ENCODE results near the gene YPEL2. TPM values are rescaled to one million over a fixed set of nuclear protein-coding genes. Genes with fewer than 3 reads are reported as not detected.

YPEL2 gene
- total RNA-seq, 1 donor from 2014 or later: 52.1 TPM

DNA sequence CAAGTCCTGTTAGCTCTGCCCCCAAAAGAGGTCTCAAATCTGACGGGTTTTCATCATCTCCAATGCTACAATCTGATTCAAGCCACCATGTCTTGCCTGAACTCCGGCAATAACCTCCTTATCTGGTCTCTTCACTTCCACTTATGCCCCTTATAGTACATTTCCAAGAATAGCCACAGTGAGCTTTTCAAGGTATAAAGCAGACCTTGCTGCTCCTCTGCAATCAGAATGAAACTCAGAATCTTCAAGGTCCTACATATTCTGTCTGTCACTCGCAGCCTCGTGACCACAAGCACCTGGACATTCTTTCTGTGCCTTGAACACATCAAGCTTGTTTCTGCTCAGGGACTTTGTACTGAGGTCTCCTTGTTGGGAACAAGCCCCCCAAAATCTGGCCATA is 84.7 kb downstream of the YPEL2 start:
- Mint-ChIP-seq H3K9me3 (ENCODE audit: low read depth) (no peaks in the 10 kb centered on the region), H3K27me3 (ENCODE audit: low read depth) (no peaks in the 10 kb centered on the region), H3K36me3 (ENCODE audit: low read depth) (no peaks in the 10 kb centered on the region), H3K27ac (ENCODE audit: unreplicated experiment) (peak overlapping the region; percentile 19), H3K4me3 (ENCODE audit: unreplicated experiment) (no peak overlapping the region), H3K4me1 (ENCODE audit: low read depth) (peaks cover 5% of the 10 kb centered on the region)
- no peak for DNase-seq (ENCODE audit: low spot score)
- TF ChIP-seq, protein P1, sequence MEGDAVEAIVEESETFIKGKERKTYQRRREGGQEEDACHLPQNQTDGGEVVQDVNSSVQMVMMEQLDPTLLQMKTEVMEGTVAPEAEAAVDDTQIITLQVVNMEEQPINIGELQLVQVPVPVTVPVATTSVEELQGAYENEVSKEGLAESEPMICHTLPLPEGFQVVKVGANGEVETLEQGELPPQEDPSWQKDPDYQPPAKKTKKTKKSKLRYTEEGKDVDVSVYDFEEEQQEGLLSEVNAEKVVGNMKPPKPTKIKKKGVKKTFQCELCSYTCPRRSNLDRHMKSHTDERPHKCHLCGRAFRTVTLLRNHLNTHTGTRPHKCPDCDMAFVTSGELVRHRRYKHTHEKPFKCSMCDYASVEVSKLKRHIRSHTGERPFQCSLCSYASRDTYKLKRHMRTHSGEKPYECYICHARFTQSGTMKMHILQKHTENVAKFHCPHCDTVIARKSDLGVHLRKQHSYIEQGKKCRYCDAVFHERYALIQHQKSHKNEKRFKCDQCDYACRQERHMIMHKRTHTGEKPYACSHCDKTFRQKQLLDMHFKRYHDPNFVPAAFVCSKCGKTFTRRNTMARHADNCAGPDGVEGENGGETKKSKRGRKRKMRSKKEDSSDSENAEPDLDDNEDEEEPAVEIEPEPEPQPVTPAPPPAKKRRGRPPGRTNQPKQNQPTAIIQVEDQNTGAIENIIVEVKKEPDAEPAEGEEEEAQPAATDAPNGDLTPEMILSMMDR (IDR thresholded peaks at IDR 0.05): no peak

DNA sequence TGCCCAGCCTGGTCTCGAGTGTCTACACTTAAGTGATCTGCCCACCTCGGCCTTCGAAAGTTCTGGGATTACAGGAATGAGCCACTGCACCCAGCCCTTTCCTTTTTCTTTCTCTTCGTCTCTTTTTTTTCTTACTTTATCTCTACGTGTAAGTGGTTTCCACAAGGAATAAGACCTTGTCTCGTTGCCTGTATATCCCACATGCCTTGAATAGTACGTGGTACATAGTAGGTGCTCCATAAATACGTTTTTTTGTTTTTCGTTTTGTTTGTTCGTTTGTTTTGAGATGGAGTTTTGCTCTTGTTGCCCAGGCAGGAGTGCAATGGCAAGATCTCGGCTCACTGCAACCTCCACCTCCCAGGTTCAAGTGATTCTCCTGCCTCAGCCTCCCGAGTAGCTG is 86.0 kb downstream of the YPEL2 start:
- Mint-ChIP-seq H3K27ac (ENCODE audit: unreplicated experiment) (no peak overlapping the region), H3K36me3 (ENCODE audit: low read depth) (no peaks in the 10 kb centered on the region), H3K27me3 (ENCODE audit: low read depth) (no peaks in the 10 kb centered on the region), H3K9me3 (ENCODE audit: low read depth) (no peaks in the 10 kb centered on the region), H3K4me3 (ENCODE audit: unreplicated experiment) (no peak overlapping the region), H3K4me1 (ENCODE audit: low read depth) (peaks cover 5% of the 10 kb centered on the region)
- DNase-seq (ENCODE audit: low spot score): no peak
- TF ChIP-seq, protein P1 (IDR thresholded peaks at IDR 0.05): no peak

DNA sequence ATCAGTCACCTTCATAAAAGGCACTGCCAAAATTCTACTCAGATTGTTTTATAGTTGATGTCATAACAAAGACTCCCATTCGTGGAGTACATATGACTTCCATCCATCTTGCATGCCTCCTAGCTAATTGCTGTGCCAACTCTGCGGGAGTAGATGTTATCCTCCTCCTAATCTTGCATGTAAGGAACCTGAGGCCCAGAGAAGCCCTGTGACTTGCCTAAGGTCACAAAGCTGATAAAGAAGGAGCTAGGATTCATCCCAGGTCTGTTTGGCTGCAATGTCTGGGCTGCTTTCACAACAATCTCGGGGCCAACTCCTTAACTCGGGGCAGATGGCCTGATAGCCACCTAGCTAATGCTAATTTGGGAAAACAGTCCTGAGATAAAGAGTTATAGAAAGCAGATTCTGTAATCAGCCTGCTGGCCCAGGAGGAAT is 87.3 kb downstream of the YPEL2 start:
- no peak for DNase-seq (ENCODE audit: low spot score)
- peaks cover 11% of the 10 kb centered on the region for H3K4me1 Mint-ChIP-seq (ENCODE audit: low read depth)
- peaks cover 3% of the 10 kb centered on the region for H3K9me3 Mint-ChIP-seq (ENCODE audit: low read depth)
- H3K27ac Mint-ChIP-seq (ENCODE audit: unreplicated experiment): no peak overlapping the region
- peaks cover 1% of the 10 kb centered on the region for H3K36me3 Mint-ChIP-seq (ENCODE audit: low read depth)
- H3K4me3 Mint-ChIP-seq (ENCODE audit: unreplicated experiment): no peak overlapping the region
- TF ChIP-seq, protein P1 (IDR thresholded peaks at IDR 0.05): no peak
- no peaks in the 10 kb centered on the region for H3K27me3 Mint-ChIP-seq (ENCODE audit: low read depth)

DNA sequence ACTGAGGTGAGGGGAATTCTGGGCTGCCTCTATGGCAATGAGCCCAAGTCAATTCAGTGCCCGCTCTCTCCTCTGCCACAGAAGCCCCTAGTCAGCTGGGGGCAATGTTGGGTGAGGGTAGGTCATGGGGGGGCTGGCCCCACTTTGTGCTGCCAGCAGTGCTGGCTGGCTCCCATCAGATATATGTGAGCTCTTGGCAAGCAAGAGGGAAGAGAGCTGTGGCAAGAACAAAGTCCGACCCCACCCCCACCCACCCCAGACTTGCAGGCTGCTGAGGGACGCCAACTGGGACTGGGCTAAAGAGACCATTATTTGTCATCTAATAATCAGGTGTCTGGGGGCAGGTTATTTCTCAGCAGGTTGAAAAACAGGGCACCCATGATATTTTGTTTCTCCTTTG is 89.4 kb downstream of the YPEL2 start:
- DNase-seq (ENCODE audit: low spot score): no peak
- no peak overlapping the region for H3K27ac Mint-ChIP-seq (ENCODE audit: unreplicated experiment)
- no peak overlapping the region for H3K4me3 Mint-ChIP-seq (ENCODE audit: unreplicated experiment)
- peaks cover 1% of the 10 kb centered on the region for H3K36me3 Mint-ChIP-seq (ENCODE audit: low read depth)
- TF ChIP-seq, protein P1 (IDR thresholded peaks at IDR 0.05): no peak
- H3K27me3 Mint-ChIP-seq (ENCODE audit: low read depth): no peaks in the 10 kb centered on the region
- H3K9me3 Mint-ChIP-seq (ENCODE audit: low read depth): peaks cover 3% of the 10 kb centered on the region
- H3K4me1 Mint-ChIP-seq (ENCODE audit: low read depth): peaks cover 33% of the 10 kb centered on the region

DNA sequence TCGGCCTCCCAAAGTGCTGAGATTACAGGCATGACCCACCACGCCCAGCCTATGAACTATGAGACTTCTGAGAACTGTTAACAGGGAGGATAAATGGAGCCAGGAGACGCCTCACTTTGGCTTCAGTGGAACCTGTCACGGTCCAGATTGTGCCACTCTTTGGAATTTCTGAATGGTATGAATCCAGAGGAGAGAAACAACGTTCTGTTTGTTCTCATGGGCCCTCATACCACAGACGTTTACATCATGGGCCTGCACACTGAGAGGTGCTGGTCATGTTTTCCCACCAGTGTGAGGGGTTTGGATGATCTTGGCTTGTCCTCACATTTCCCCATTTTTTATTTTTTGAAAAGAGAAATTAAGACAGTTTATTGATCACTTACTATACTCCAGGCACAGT is 90.3 kb downstream of the YPEL2 start:
- peaks cover 41% of the 10 kb centered on the region for H3K4me1 Mint-ChIP-seq (ENCODE audit: low read depth)
- H3K27me3 Mint-ChIP-seq (ENCODE audit: low read depth): no peaks in the 10 kb centered on the region
- TF ChIP-seq, protein P1 (IDR thresholded peaks at IDR 0.05): no peak
- peaks cover 3% of the 10 kb centered on the region for H3K9me3 Mint-ChIP-seq (ENCODE audit: low read depth)
- no peak overlapping the region for H3K4me3 Mint-ChIP-seq (ENCODE audit: unreplicated experiment)
- DNase-seq (ENCODE audit: low spot score): no peak
- H3K27ac Mint-ChIP-seq (ENCODE audit: unreplicated experiment): no peak overlapping the region
- H3K36me3 Mint-ChIP-seq (ENCODE audit: low read depth): peaks cover 1% of the 10 kb centered on the region
